GM12865 (cell line): ENCODE data around the gene FAR2.
A peak's percentile ranks its signal among the peaks of the same experiment; 100 is the strongest.

Experiments used
- DNase-seq: peaks from one replicate; pipeline ENCODE4 v3.0.0; 2010; ENCODE audit warnings: low read depth
- H3K4me3 ChIP-seq: 2 replicates; pipeline ENCODE4 v1.5.1; 2011; ENCODE audit warnings: mild to moderate bottlenecking, low read depth, low read length, control low read depth
- CTCF ChIP-seq: IDR thresholded peaks from 2 replicates; pipeline ENCODE4 v1.5.1; 2011; ENCODE audit warnings: low read length, control low read depth, low read depth, inconsistent platforms; ENCODE audit not compliant: insufficient read depth; ENCODE audit errors: missing control alignments

FAR2 gene

GRCh38 chr12:29152981-29153630, 4.0 kb downstream of the FAR2 start:
- H3K4me3 ChIP-seq: no peak overlapping the region
- no peak for TF ChIP-seq CTCF
- DNase-seq: peak; percentile 29

GRCh38 chr12:29155079-29155478, 6.0 kb downstream of the FAR2 start:
- no peak overlapping the region for H3K4me3 ChIP-seq
- TF ChIP-seq CTCF: no peak
- peak; percentile 50 for DNase-seq

- H3K4me3 ChIP-seq: no peak overlapping the region
- DNase-seq: no peak
- TF ChIP-seq CTCF: no peak
Observed at GRCh38 chr12:29157486-29157946, 8.4 kb downstream of the FAR2 start.

GRCh38 chr12:29158115-29158763, 9.2 kb downstream of the FAR2 start:
- H3K4me3 ChIP-seq: no peak overlapping the region
- no peak for DNase-seq
- no peak for TF ChIP-seq CTCF

- TF ChIP-seq CTCF: no peak
- H3K4me3 ChIP-seq: no peak overlapping the region
- DNase-seq: no peak
Observed at GRCh38 chr12:29159661-29160060, 10.6 kb downstream of the FAR2 start.

GRCh38 chr12:29160230-29160629, 11.2 kb downstream of the FAR2 start:
- no peak overlapping the region for H3K4me3 ChIP-seq
- no peak for DNase-seq
- no peak for TF ChIP-seq CTCF
